ENCODE results near the gene CDK19. TPM values are rescaled to one million over a fixed set of nuclear protein-coding genes. Genes with fewer than 3 reads are reported as not detected.

Gene CDK19
- total and polyA plus RNA-seq, 2 of the 13 experiments (the other 11 are each of a cell fraction or from before 2014, with no cell fraction given) = 13.4 to 27.0 TPM

DNA sequence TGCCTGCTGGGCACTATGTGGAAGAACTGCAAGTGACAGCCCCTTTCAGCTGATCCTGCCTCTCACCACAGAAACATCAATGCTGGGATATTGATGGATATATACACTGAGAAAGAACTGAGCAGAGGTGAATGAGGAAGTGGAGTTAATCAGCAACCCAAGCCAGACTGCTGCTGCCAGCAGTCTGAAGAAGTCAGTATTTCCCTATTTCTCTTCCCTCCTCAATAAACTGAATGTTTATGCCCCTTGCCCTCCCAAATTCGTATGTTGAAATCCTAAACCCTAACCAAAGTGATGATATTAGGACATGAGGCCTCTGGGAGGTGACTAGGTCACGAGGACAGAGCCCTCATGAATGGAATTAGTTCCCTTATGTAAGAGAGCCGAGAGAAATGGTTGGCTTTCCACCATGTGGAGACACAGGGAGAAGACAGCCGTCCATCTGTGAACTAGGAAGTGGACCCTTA, 76.3 kb downstream of the CDK19 start (continued):
- no peak for TF ChIP-seq ZNF790 (CRISPR knock-in tag; IDR thresholded peaks at IDR 0.05; ENCODE audit: borderline replicate concordance)
- TF ChIP-seq MYC (CRISPR knock-in tag; IDR thresholded peaks at IDR 0.05; ENCODE audit: borderline replicate concordance) = 0 out of 2 replicates have a peak, but pooled peaks have one; percentile 45
- TF ChIP-seq TP53 (CRISPR knock-in tag; conservative IDR thresholded peaks at IDR 0.05) = no peak
- no peak for TF ChIP-seq CSRNP2 (CRISPR knock-in tag; conservative IDR thresholded peaks at IDR 0.05; ENCODE audit: low read depth)
- TF ChIP-seq ZNF546 (CRISPR knock-in tag; conservative IDR thresholded peaks at IDR 0.05) = no peak
- TF ChIP-seq ZNF629 (CRISPR knock-in tag; conservative IDR thresholded peaks at IDR 0.05) = no peak
- TF ChIP-seq SMAD9 (CRISPR knock-in tag; IDR thresholded peaks at IDR 0.05) = no peak
- no peak for TF ChIP-seq ZNF251 (CRISPR knock-in tag; IDR thresholded peaks at IDR 0.05)
- no peak for TF ChIP-seq BCL3 (CRISPR knock-in tag; IDR thresholded peaks at IDR 0.05)
- TF ChIP-seq ZNF205 (CRISPR knock-in tag; IDR thresholded peaks at IDR 0.05) = peak; percentile 20; the same call in 1 of the 2 replicates
- TF ChIP-seq, protein P1, sequence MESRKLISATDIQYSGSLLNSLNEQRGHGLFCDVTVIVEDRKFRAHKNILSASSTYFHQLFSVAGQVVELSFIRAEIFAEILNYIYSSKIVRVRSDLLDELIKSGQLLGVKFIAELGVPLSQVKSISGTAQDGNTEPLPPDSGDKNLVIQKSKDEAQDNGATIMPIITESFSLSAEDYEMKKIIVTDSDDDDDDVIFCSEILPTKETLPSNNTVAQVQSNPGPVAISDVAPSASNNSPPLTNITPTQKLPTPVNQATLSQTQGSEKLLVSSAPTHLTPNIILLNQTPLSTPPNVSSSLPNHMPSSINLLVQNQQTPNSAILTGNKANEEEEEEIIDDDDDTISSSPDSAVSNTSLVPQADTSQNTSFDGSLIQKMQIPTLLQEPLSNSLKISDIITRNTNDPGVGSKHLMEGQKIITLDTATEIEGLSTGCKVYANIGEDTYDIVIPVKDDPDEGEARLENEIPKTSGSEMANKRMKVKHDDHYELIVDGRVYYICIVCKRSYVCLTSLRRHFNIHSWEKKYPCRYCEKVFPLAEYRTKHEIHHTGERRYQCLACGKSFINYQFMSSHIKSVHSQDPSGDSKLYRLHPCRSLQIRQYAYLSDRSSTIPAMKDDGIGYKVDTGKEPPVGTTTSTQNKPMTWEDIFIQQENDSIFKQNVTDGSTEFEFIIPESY (CRISPR knock-in tag; IDR thresholded peaks at IDR 0.05) = no peak
- TF ChIP-seq RARG (CRISPR knock-in tag; IDR thresholded peaks at IDR 0.05; ENCODE audit: low read depth) = no peak
- no peak for TF ChIP-seq ZNF687 (CRISPR knock-in tag; IDR thresholded peaks at IDR 0.05)
- 0 out of 2 replicates have a peak, but pooled peaks have one; percentile 13 for TF ChIP-seq ZFY (CRISPR knock-in tag; IDR thresholded peaks at IDR 0.05)
- TF ChIP-seq FOSL1 (CRISPR knock-in tag; IDR thresholded peaks at IDR 0.05; ENCODE audit: borderline replicate concordance) = no peak
- TF ChIP-seq, protein P2, sequence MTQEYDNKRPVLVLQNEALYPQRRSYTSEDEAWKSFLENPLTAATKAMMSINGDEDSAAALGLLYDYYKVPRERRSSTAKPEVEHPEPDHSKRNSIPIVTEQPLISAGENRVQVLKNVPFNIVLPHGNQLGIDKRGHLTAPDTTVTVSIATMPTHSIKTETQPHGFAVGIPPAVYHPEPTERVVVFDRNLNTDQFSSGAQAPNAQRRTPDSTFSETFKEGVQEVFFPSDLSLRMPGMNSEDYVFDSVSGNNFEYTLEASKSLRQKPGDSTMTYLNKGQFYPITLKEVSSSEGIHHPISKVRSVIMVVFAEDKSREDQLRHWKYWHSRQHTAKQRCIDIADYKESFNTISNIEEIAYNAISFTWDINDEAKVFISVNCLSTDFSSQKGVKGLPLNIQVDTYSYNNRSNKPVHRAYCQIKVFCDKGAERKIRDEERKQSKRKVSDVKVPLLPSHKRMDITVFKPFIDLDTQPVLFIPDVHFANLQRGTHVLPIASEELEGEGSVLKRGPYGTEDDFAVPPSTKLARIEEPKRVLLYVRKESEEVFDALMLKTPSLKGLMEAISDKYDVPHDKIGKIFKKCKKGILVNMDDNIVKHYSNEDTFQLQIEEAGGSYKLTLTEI (CRISPR knock-in tag; conservative IDR thresholded peaks at IDR 0.05) = no peak
- TF ChIP-seq POGZ (CRISPR knock-in tag; IDR thresholded peaks at IDR 0.05) = peak; percentile 76

Data from HepG2 (cell line).